Skeletal muscle cell (primary cell): Measurements from ENCODE around the gene DSG4.

Experiments
- DNase-seq: peaks from one replicate; pipeline ENCODE4 v3.0.0-alpha.2; 2010; ENCODE audit warnings: low read depth
- H3K4me3 ChIP-seq: 2 replicates; pipeline ENCODE4 v1.5.1; 2011; ENCODE audit warnings: low read depth, mild to moderate bottlenecking, control low read depth, low read length, moderate library complexity

Gene DSG4

GRCh38 chr18:31441493-31441892 is 64.9 kb downstream of the DSG4 start:
- DNase-seq = no peak
- no peak overlapping the region for H3K4me3 ChIP-seq

GRCh38 chr18:31444142-31444541 is 67.6 kb downstream of the DSG4 start:
- no peak overlapping the region for H3K4me3 ChIP-seq
- no peak for DNase-seq

- no peak for DNase-seq
- no peak overlapping the region for H3K4me3 ChIP-seq
These were observed 69.3 kb downstream of the DSG4 start for GRCh38 chr18:31445908-31446307.

GRCh38 chr18:31446854-31447253 is 70.3 kb downstream of the DSG4 start:
- no peak overlapping the region for H3K4me3 ChIP-seq
- DNase-seq = no peak

GRCh38 chr18:31447530-31448191 is 71.1 kb downstream of the DSG4 start, which contains the start of gene DSG3:
Gene DSG3, plus strand, starts transcription at chr18:31447741. Its CDS starts 137 bp downstream, at chr18:31447878.
- DNase-seq = no peak
- no peak within 1 kb of the TSS for H3K4me3 ChIP-seq

- H3K4me3 ChIP-seq = no peak overlapping the region
- peak; percentile 41 for DNase-seq
These were observed 73.8 kb downstream of the DSG4 start for GRCh38 chr18:31450409-31450808.

- DNase-seq = no peak
- H3K4me3 ChIP-seq = no peak overlapping the region
These were observed 75.0 kb downstream of the DSG4 start for GRCh38 chr18:31451625-31452024.

- peak; percentile 47 for DNase-seq
- no peak overlapping the region for H3K4me3 ChIP-seq
These were observed 77.6 kb downstream of the DSG4 start for GRCh38 chr18:31454066-31454708.
